BLaER1 (cell line): Measurements from ENCODE around the gene STIMATE.
A peak's percentile ranks its signal among the peaks of the same experiment; 100 is the strongest.

Experiments
- H3K27ac ChIP-seq: shearing (Covaris generic); formaldehyde crosslinking; 2 replicates; pipeline ENCODE4 v1.8.1; 2022
- H3K27me3 ChIP-seq: shearing (Covaris generic); formaldehyde crosslinking; 2 replicates; pipeline ENCODE4 v1.8.1; 2022
- H3K36me3 ChIP-seq: shearing (Covaris generic); formaldehyde crosslinking; 2 replicates; pipeline ENCODE4 v1.8.1; 2022
- H3K4me1 ChIP-seq: shearing (Covaris generic); formaldehyde crosslinking; 2 replicates; pipeline ENCODE4 v1.8.1; 2022
- H3K4me2 ChIP-seq: shearing (Covaris generic); formaldehyde crosslinking; 2 replicates; pipeline ENCODE4 v1.8.1; 2022
- H3K4me3 ChIP-seq: shearing (Covaris generic); formaldehyde crosslinking; 2 replicates; pipeline ENCODE4 v1.8.1; 2022
- H3K9ac ChIP-seq: shearing (Covaris generic); formaldehyde crosslinking; 2 replicates; pipeline ENCODE4 v1.8.1; 2022
- H3K9me3 ChIP-seq: shearing (Covaris generic); formaldehyde crosslinking; 2 replicates; pipeline ENCODE4 v1.8.1; 2022
- H4K20me1 ChIP-seq: shearing (Covaris generic); formaldehyde crosslinking; 2 replicates; pipeline ENCODE4 v1.8.1; 2022
- Cebpa-rat ChIP-seq: shearing (Covaris generic); IDR thresholded peaks from 2 replicates; pipeline ENCODE4 v1.8.1; 2022

The STIMATE gene

GRCh38 chr3:52829906-52830463, 67.4 kb downstream of the STIMATE start:
- H3K4me2 ChIP-seq = no peak overlapping the region
- no peak overlapping the region; the same call in 1 of the 2 replicates for H3K9ac ChIP-seq
- no peak for TF ChIP-seq Cebpa-rat
- H3K9me3 ChIP-seq = no peaks in the 10 kb centered on the region
- no peak overlapping the region for H3K4me3 ChIP-seq
- H3K27ac ChIP-seq = no peak overlapping the region
- no peaks in the 10 kb centered on the region for H4K20me1 ChIP-seq
- peaks cover 48% of the 10 kb centered on the region for H3K4me1 ChIP-seq
- H3K36me3 ChIP-seq = 0 out of 2 replicates have a peak, but pooled peaks cover under 1% of the 10 kb centered on the region
- no peaks in the 10 kb centered on the region for H3K27me3 ChIP-seq

GRCh38 chr3:52829482-52829881, 67.9 kb downstream of the STIMATE start:
- Histone ChIP-seq H3K4me2 (no peak overlapping the region), H3K9ac (no peak overlapping the region; the same call in 1 of the 2 replicates), H3K4me1 (peaks cover 43% of the 10 kb centered on the region), H3K27me3 (no peaks in the 10 kb centered on the region), H3K36me3 (no peaks in the 10 kb centered on the region), H3K27ac (0 out of 2 replicates have a peak overlapping the region, but pooled peaks have one; percentile 9), H3K9me3 (no peaks in the 10 kb centered on the region), H4K20me1 (no peaks in the 10 kb centered on the region), H3K4me3 (no peak overlapping the region)
- no peak for TF ChIP-seq Cebpa-rat

GRCh38 chr3:52827866-52828376, 69.4 kb downstream of the STIMATE start:
- TF ChIP-seq Cebpa-rat = no peak
- no peak overlapping the region for H3K9ac ChIP-seq
- H3K27ac ChIP-seq = 0 out of 2 replicates have a peak overlapping the region, but pooled peaks have one; percentile 38
- peaks cover 11% of the 10 kb centered on the region; the same call in 1 of the 2 replicates for H3K36me3 ChIP-seq
- no peaks in the 10 kb centered on the region for H3K27me3 ChIP-seq
- no peaks in the 10 kb centered on the region for H3K9me3 ChIP-seq
- no peak overlapping the region for H3K4me3 ChIP-seq
- no peak overlapping the region for H3K4me2 ChIP-seq
- no peaks in the 10 kb centered on the region for H4K20me1 ChIP-seq
- peaks cover 27% of the 10 kb centered on the region for H3K4me1 ChIP-seq

- H3K27me3 ChIP-seq = no peaks in the 10 kb centered on the region
- H3K4me3 ChIP-seq = no peak overlapping the region
- H3K4me1 ChIP-seq = peaks cover 22% of the 10 kb centered on the region
- TF ChIP-seq Cebpa-rat = no peak
- no peaks in the 10 kb centered on the region for H4K20me1 ChIP-seq
- no peaks in the 10 kb centered on the region for H3K9me3 ChIP-seq
- no peak overlapping the region for H3K9ac ChIP-seq
- H3K27ac ChIP-seq = 0 out of 2 replicates have a peak overlapping the region, but pooled peaks have one; percentile 38
- no peak overlapping the region for H3K4me2 ChIP-seq
- H3K36me3 ChIP-seq = peaks cover 11% of the 10 kb centered on the region; the same call in 1 of the 2 replicates
These were observed 69.9 kb downstream of the STIMATE start for GRCh38 chr3:52827441-52827840.

DNA sequence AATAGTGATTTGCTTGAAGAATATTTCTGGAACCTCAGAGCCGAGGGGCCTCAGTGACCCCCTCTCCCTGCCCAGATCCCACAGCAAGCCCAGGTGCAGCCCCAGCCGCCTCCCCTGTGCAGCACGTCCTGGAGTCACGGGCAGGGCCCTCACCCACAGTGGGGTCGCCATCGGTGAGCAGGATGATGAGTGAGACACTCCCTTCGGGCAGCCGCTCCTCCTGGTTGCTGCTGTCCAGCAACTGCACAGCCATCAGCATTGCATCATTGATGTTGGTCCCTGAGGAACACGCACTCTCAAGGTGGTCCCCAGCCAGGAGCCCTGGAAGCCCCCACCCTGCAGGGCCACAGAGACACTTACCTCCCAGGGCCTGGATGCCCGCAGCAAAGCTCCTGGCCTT, 73.3 kb downstream of the STIMATE start:
- H3K36me3 ChIP-seq = peaks cover 11% of the 10 kb centered on the region; the same call in 1 of the 2 replicates
- no peaks in the 10 kb centered on the region for H3K27me3 ChIP-seq
- TF ChIP-seq Cebpa-rat = no peak
- no peak overlapping the region for H3K27ac ChIP-seq
- peaks cover 21% of the 10 kb centered on the region for H3K4me1 ChIP-seq
- no peak overlapping the region for H3K4me3 ChIP-seq
- no peak overlapping the region for H3K9ac ChIP-seq
- no peaks in the 10 kb centered on the region for H4K20me1 ChIP-seq
- H3K4me2 ChIP-seq = no peak overlapping the region
- H3K9me3 ChIP-seq = no peaks in the 10 kb centered on the region

GRCh38 chr3:52822363-52822762, 75.0 kb downstream of the STIMATE start:
- Histone ChIP-seq H3K4me3 (no peak overlapping the region), H3K4me2 (no peak overlapping the region), H3K9me3 (no peaks in the 10 kb centered on the region), H3K27ac (no peak overlapping the region), H3K27me3 (no peaks in the 10 kb centered on the region), H3K9ac (no peak overlapping the region), H4K20me1 (no peaks in the 10 kb centered on the region), H3K4me1 (peaks cover 37% of the 10 kb centered on the region), H3K36me3 (peaks cover 11% of the 10 kb centered on the region; the same call in 1 of the 2 replicates)
- TF ChIP-seq Cebpa-rat = no peak

GRCh38 chr3:52820736-52821135, 76.6 kb downstream of the STIMATE start:
- Histone ChIP-seq H3K9ac (no peak overlapping the region), H3K4me3 (no peak overlapping the region), H3K36me3 (peaks cover 11% of the 10 kb centered on the region; the same call in 1 of the 2 replicates), H3K9me3 (no peaks in the 10 kb centered on the region), H4K20me1 (no peaks in the 10 kb centered on the region), H3K27me3 (no peaks in the 10 kb centered on the region), H3K4me2 (no peak overlapping the region), H3K27ac (peak overlapping the region; percentile 75), H3K4me1 (peaks cover 46% of the 10 kb centered on the region)
- no peak for TF ChIP-seq Cebpa-rat

DNA sequence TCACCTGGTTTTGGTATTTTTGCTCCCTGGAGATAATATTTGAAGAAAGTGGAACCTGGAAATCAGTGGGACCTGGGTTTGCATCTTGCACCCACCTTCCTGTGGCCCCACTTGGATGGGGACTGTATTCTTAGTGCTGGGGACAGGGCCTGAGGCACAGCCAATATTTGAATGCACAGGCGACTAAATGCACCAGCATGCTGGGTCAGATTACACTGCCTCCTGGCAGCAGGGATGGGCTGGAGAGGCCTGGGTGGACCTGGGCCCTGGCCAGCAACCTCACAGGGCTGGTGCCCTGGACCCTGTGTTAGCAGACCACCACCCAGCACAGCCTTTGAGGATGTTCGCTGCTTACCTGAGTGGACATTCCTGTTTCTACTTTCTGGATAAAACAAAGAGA, 77.4 kb downstream of the STIMATE start:
- no peak for TF ChIP-seq Cebpa-rat
- peaks cover 54% of the 10 kb centered on the region for H3K4me1 ChIP-seq
- peak overlapping the region; percentile 75 for H3K27ac ChIP-seq
- no peak overlapping the region for H3K4me2 ChIP-seq
- H3K9ac ChIP-seq = peak overlapping the region; percentile 35; the same call in 1 of the 2 replicates
- no peaks in the 10 kb centered on the region for H4K20me1 ChIP-seq
- H3K4me3 ChIP-seq = no peak overlapping the region
- no peaks in the 10 kb centered on the region for H3K9me3 ChIP-seq
- peaks cover 11% of the 10 kb centered on the region; the same call in 1 of the 2 replicates for H3K36me3 ChIP-seq
- no peaks in the 10 kb centered on the region for H3K27me3 ChIP-seq

DNA sequence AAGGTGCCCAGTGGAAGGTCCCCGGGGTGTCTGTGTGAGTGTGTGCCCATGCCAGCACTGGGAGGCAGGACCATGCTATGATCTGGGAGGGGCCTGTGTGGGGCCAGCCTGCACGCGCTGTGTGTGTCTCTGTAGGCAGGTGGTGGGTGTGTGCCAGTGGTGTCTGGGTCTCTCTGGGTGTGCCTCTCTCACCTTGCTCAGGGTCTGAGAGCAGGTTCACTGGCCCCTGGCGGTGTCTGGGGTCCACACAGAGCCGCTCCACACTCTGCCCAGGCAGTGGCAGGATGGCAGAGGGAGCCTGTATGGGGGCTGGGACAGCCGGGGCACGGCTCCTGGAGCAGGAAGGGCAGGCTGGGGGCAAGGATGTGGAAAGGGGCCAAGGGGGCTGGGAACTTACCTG, 79.5 kb downstream of the STIMATE start:
- TF ChIP-seq Cebpa-rat = no peak
- peaks cover 74% of the 10 kb centered on the region for H3K4me1 ChIP-seq
- peak overlapping the region; percentile 57 for H3K4me2 ChIP-seq
- no peaks in the 10 kb centered on the region for H4K20me1 ChIP-seq
- no peaks in the 10 kb centered on the region for H3K9me3 ChIP-seq
- H3K4me3 ChIP-seq = no peak overlapping the region
- no peaks in the 10 kb centered on the region for H3K36me3 ChIP-seq
- H3K9ac ChIP-seq = peak overlapping the region; percentile 46; the same call in 1 of the 2 replicates
- H3K27ac ChIP-seq = peak overlapping the region; percentile 75
- no peaks in the 10 kb centered on the region for H3K27me3 ChIP-seq

DNA sequence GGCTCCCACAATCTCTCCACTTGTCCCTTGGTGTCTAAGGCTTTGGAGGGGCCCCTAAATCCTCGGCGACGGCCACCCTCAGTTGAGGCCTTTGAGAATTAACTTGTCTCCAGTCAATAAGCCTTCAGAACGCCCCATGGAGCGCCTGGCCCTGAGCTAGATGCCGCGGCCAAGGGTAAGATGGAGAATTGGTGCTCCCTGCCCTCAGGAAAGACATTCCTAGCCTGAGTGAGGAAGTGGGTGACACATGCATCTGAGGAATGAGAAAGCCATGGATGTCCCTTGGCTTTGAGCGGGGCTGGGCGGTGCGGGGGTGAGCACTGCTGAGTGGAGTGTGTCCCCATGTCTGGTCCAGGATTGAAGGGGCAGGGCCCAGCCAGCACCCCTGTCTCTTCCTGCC, 80.1 kb downstream of the STIMATE start:
- peak overlapping the region; percentile 75; the same call in 1 of the 2 replicates for H3K27ac ChIP-seq
- H3K27me3 ChIP-seq = no peaks in the 10 kb centered on the region
- no peak for TF ChIP-seq Cebpa-rat
- no peak overlapping the region for H3K4me3 ChIP-seq
- H3K4me1 ChIP-seq = peaks cover 81% of the 10 kb centered on the region
- H4K20me1 ChIP-seq = no peaks in the 10 kb centered on the region
- no peaks in the 10 kb centered on the region for H3K36me3 ChIP-seq
- no peak overlapping the region for H3K9ac ChIP-seq
- no peak overlapping the region for H3K4me2 ChIP-seq
- H3K9me3 ChIP-seq = no peaks in the 10 kb centered on the region
